Breast epithelium (tissue), 3 donors: ENCODE data around the gene PSME2.

ENCODE experiments used
- CTCF ChIP-seq, 3 donors: fragments of 450-650 bp; IDR thresholded peaks; one replicate each; pipeline ENCODE4 v1.5.1; 2016 to 2017; ENCODE audit warnings: antibody characterized with exemption in 3 of 3, mild to moderate bottlenecking in 3 of 3, moderate library complexity in 3 of 3
- POLR2A ChIP-seq: fragments of 450-650 bp; IDR thresholded peaks from one replicate; pipeline ENCODE4 v1.6.1; 2016; ENCODE audit warnings: antibody characterized with exemption, mild to moderate bottlenecking, moderate library complexity
- POLR2AphosphoS5 ChIP-seq, 3 donors: sonication (generic); formaldehyde crosslinking; IDR thresholded peaks; one replicate each; pipeline ENCODE4 v1.6.1; 2017; ENCODE audit warnings: antibody characterized with exemption in 3 of 3

- TF ChIP-seq CTCF (IDR thresholded peaks at IDR 0.05): no peak
- TF ChIP-seq POLR2AphosphoS5 (IDR thresholded peaks at IDR 0.05): no peak
- no peak for TF ChIP-seq POLR2A
These were observed 33.0 kb upstream of the PSME2 start for GRCh38 chr14:24179294-24179960.
